Inflammatory macrophage treated with lipopolysaccharide for 4 hours (primary cell): ENCODE data around the gene SLC16A3.
"Not testable (repeated sequence)": the region's sequence is repeated elsewhere in the genome, so short reads cannot be mapped to it uniquely, and the experiment has no call there.

Experiments
- DNase-seq: peaks from one replicate; pipeline ENCODE4 v3.0.0-alpha.2; 2020

SLC16A3 gene

DNA sequence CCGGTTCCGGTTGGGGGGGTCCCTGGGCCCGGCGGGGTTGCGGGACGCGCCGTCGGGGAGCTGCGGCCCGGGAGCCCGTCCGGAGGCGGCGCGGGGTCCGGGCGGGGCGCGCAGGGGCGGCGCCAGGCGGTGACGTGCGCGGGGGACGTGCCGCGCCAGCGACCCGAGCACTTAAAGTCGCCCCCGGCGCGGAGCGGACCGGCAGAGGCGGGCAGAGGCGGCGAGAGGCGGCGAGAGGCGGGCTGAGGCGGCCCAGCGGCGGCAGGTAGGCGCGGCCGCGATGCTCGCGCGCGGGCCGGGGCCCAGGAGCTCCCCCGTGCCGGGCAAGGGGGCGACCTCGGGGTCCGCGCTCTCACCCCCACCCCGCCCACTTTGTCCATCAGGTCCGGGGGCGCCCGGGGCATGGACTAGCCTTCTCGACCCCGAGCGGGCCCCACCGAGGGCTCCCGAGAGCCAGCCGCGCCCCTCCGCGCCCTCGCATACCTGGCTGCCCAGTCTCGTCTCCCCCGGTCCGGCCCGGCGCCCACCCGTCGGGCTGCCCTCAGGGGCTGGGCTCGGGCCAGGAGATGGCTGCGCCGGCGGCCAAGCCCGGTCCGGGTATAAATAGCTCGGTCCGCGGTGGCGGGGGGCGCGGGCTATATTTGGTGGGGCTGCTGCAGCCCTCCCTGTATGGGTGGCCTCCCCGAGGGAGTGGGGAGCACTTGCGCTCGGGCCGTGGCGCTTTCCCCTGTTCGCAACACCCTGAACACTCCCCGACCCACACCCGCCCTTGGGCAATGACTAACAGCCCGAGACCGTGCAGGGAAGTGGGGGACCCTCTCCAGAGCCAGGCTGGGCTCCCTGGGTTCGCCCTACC lies at the start of gene SLC16A3:
Gene SLC16A3 (plus strand): TSS at position 201 of the 856 bp plus-strand sequence. CDS start 6,967 bp downstream, outside the sequence.
- peak; percentile 81 for DNase-seq

DNA sequence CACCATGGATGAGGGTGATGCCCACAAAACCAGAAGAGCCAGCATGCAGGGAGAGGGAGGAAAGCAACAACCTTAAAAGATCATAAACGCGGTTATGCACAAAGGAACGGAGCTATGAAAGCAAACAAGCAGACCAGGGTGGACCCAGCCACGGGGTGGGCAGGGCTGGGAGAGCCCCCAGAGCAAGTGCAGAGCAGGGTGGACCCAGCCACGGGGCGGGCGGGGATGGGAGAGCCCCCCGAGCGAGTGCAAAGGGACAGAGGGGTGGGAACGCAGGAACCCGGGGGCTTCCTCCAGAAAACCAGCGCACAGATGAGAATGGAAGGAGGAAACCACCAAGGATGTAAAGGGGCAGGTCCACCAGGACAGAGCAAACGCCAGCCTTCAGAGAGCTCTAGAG lies 49.4 kb upstream of the SLC16A3 start:
- no peak for DNase-seq

DNA sequence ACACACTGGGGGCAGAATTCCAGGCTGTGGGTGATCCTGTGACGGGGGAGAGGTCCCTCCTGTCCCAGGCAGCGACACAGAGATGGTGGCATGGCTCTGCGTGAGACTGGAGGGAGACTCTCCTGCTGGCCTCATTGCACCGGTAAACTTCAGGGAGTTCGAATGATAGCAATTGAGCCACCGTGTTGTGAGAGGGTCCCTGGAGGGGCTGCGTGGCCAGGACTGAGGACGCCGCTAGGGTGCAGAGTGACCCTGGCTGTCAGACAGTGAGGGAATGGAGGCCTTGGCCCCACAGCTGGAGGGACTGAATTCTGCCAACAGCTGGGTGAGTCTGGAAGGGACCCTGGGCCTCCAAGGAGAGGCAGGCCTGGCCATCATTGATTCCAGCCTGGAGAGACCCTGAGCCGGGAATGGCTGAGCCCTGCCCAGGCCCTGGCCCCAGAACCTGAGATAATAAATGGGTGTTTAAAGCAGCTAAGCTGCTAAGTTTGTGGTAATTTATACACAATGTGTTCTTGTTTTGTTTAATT lies 48.8 kb upstream of the SLC16A3 start:
- DNase-seq, result no peak

DNA sequence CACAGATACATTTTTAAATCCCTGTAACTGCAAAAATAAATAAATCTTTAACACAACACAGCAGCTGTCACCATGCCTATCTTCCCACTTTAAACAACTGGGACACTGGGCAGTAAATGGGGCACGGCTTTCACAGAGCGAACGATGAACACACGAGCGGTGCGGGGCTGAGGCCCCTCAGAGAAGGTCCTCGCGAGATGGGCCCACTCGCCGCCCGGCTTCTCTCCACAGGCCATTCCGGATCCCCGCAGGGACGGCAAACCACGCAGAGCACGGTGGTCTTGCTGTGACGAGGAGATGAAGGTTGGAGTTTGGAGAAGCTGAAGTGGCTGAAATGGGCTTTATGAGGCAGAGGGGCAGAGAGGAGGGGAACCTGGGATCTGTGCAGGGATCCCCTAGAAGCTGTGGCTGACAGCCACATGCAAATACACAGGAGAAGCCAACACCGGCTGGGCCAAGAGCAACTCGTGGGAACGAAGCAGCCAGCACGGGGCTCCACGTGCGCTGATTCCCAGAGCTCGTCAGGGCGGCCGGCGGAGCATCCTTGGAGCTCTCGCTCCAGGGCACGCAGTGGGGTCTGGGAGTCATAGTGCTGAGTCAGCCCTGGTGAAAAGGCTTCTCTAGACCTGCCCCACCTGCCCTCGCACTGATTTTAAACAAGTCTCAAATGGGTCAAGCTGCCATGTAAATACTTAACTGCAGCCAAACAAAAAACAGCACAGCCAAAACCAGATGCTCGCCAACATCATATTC lies 47.9 kb upstream of the SLC16A3 start:
- no peak for DNase-seq

DNA sequence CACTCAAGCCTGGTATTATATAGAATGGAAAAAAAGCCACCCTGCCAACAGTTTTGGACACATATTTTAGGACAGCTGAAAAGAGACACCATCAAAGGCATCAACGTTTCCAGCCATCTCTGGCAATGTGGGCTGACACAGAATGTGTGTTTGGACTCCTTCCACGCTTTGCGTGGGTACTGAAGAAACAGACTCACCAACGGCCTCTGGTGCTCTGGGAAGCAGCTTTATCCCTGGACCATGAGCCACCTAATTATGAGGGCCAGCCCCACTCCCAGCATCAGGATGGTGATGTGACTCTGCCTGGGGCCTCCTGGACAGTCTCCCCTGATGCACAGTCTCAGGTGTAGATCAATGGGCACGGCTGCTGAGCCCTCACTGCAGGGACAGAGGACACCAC lies 44.1 kb upstream of the SLC16A3 start:
- no peak for DNase-seq

DNA sequence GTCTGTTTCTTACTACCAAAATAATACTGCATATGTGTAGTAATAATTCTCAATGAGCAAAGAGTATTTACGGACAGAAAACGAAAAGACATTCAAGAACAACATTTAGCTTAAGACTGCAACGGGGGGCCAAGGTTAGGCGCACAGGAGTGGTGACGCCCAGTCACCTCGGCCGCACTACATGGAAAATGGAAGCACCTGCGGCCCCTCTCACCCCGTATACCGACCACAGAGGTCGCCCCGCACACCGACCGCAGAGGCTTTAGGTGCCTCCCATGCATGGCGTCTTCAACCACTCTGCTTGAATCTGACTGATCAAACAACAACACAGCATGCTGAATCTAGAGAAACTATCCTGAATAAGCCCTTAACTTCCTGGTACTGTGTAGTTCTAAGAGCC lies 42.6 kb upstream of the SLC16A3 start:
- DNase-seq, result no peak

DNA sequence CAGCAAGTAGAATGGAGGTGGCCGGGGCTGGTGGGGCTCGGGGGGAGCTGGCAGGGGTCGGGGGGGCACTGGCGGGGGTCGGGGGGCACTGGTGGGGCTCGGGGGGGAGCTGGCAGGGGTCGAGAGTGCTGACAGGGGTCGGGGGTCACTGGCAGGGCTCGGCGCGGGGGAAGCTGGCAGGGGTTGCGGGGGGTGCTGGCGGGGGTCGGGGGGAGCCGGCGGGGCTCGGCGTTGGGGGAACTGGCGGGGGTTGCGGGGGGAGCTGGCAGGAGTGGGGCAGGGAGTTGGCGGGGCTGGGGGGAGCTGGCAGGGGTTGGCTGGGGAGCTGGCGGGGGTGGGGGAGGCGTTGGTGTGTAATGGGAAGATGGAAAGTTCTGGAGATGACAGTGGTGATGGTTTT lies 41.3 kb upstream of the SLC16A3 start:
- no peak for DNase-seq

DNA sequence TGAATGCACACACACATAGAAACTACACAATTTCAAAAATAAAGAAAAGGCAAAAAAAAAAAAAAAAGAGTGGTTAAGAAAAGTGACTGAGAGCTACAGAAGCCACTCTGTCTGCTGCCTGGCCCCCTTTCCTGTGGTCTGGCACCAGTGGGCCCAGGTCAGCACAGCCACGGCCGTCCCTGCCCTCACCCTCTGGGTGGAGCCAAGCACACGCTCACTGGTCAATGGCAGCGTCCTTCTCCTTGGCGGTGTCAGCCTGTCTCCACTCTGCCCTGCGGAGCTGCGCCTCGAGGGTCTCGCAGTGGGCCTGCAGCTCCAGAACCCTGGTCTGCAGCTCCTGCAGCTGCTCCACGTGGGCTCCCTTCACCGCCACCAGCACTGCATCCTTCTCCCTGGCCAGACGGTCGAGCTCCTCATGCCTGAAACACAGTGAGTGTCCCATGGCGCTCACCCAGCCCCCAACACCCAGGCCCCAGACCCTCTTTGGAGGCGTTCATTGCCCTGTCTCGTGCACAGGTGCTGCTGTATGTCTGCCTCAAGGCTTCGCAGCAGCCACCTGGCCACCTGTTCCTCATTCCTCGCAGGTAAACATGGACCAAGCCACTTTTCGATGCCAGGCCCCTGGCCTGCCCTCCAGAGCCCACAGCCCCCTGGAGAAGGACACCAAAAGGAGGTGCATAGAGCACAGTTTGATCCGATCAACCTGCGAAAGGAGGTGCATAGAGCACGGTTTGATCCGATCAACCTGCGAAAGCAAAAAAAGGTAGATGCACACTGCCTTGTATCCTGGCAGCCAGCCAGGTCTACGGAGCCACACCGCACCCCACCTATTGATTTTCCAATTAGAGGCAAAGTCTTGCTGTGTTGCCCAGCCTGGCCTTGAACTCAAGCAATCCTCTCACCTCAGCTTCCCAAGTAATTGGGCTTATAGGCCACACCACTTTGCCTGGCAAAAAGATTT lies 40.6 kb upstream of the SLC16A3 start:
- DNase-seq, result no peak

DNA sequence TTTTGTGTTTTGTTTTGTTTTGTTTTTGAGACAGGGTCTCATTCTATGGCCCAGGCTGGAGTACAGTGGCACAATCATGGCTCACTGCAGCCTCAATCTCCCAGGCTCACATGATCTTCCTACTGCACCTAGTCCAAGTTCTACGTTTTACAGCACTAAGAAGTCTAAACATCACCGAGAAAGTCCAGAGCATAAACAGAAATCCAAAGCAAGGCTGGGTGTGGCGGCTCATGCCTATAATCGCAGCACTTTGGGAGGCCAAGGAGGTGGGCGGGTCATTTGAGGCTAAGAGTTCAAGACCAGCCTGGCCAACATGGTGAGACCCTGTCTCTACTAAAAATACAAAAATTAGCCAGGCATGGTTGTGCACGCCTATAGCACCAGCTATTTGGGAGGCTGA lies 35.8 kb upstream of the SLC16A3 start:
- DNase-seq, result not testable (repeated sequence)

DNA sequence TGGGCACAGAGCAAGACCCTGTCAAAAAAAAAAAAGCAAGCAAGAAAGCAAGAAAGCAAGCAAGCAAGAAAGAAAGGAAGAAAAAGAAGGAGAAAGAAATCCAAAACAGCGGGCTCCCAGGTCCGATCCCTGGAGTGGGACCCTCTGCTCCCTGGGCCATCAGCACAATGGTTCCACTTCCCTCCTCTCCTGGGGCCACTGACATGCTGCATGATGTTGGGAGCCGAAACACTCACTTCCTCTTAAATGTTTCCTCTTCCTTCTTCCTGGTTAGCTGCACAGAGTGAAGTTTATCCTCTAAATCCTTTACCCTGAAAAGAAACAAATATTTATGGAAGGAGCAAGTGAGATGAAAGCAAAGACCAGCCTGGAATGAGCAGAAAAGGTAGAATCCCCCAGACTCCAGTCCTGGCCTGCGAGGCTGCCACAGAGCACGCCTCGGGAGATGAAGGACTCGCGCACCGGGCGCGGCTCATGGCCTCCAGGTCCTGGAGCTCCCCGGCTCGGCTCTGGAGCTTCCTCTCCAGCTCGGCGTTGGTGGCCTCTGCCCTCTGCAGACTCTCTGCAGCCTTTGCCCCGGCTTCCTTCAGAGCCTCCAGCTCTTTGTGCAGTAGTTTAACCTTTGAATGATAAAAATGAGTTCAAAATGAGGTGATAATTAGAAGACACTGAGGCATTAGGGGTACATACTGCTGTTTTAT lies 35.2 kb upstream of the SLC16A3 start:
- DNase-seq, result peak; percentile 76

DNA sequence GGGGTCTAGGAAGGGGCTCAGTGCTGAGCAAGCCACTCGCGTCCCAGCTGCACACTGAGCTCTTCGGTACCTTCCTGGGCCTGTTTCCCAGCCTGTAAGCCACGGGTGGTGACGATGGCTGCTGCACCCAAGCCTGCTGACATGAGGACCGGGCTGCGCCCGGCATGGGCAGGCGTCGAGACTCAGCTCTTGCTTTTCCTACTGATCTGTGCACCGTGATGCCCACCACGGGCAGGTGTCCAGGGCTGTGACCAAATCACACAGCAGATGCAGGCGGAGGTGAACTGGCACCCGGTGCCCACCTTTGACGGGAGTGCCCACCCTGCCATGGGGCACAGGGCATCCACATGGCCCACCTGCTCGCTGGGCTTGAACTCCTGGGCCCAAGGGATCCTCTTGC lies 34.1 kb upstream of the SLC16A3 start:
- no peak for DNase-seq

DNA sequence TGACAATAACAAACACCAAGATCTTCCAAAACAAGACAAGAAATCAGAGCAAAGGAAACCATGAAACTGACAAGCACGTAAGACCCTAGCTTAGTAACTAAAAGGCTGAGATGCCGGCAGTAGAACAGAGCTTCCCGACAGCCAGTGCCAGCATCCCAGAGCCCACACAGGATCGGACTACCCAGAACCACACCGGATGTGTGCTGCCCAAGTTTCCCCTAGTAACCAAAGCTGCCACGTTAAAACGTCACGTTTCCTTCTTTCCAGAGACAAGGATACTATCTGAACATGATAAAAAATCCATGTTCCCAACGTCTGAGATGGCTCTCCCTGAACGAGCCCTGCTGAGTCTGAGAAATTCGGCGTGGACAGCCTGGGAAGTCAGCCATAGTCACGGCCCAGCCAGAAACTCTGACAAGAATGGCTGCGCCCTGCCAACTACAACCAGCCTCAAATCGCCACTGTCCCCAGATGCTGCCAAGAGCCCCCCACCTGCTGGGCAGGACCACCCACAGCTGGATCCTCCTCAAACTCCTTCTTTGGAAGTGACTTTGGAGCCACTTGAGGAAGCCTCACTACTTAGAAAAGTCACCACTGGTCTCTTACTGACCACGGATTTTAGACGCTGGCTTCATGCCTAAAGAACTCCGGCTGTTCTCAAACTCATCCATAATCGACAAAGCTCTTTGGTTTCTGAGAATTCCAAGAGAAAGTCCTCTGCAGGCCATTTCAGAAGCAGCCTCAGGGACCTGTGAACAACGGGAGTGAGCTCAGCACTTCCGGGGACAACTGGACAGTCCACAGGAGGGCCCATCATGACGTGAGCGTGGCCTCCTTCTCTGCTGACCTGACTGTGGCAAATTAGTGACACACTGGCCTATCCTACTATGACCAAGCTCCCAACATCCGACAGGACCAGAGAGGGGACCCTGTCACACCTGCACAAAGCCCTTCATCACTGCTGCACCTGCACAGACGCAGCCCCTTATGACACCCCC lies 32.9 kb upstream of the SLC16A3 start:
- DNase-seq, result no peak

DNA sequence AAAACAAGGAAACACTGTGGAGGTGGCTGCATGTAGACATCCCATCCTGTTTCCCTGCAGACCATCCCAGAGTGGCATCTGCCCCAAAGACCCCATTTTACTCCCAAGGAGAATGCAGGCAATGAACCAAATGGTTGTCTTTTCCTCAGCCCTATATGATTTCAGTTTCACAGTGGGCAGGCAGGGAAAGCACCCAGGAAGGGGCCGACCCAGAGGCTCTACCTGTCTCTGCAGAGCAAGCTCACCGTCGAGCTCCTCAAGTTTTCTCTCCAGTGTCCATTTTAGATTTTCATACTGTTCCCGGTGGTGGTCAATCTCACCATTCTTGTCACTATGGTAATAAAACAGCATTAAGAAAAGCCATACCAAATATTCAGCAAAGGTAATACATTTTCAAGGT lies 30.8 kb upstream of the SLC16A3 start:
- no peak for DNase-seq

DNA sequence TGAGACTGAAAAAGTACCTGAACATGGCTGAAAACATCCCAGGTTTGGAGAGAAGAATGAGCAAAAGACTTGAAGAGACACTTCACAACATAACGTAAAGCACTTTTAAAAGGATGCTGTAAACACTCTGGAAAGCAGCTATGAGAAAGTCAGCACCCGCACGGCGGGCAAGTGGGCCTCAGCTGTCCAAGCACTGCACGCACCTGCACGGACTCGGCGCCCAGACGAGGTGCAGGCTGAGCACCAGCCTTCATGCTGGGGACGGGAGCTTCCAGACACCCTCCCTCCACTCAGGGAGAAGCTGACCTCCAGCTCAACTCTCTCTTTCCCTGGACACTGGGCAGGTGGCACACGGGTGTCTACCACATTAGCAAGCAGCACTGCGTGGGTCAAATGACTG lies 29.3 kb upstream of the SLC16A3 start:
- no peak for DNase-seq

DNA sequence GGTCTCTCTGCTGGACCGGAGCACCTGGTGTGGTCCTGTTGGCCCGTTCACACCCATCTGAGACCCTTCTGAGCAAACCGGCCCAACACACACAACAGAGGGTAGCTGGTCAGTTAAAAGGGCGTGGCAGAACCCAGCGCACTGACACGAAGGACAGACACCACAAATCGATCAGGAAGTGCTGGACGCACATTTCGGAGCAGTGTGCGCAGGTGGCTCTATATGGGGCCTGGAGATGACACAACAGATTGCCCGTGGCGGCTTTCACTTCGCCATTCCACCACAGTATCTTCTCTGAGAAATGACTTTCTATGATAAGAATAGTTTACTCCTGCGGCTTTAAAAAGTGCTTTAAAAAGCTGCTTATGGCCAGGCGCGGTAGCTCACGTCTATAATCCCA lies 28.7 kb upstream of the SLC16A3 start:
- DNase-seq, result no peak

DNA sequence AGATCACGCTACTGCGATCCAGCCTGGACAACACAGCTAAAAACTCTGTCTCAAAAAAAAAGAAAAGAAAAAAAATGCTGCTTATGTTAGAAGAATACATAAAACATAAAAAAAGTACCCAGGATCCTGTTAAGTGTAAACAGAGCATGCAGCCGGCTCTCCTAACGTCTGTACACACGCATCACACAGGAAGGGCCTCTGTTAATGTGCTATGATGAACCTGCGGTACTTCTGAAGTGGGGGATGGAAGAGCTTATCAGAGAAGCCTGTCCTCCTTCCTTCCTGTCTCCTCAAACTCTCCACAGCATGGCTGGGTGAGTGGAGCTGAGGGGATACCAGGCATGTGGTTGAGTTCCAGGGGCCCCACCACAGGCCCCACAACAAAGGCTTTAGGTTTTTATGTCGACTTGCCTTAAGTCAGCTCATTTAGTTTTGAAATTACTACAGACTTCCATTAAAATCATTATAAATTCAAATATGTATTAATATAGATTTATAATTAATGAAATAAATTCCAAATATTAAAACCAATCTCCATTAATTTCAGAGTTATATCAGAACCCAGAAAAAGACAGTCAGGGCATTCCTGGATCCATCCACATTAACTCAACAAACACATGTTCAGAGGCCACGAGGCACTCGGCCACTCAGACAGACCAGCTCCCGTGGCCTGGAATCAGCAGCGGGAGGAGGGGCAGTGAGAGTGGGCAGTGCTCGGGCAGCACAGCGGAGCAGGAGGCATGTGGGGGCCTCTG lies 27.9 kb upstream of the SLC16A3 start:
- no peak for DNase-seq

DNA sequence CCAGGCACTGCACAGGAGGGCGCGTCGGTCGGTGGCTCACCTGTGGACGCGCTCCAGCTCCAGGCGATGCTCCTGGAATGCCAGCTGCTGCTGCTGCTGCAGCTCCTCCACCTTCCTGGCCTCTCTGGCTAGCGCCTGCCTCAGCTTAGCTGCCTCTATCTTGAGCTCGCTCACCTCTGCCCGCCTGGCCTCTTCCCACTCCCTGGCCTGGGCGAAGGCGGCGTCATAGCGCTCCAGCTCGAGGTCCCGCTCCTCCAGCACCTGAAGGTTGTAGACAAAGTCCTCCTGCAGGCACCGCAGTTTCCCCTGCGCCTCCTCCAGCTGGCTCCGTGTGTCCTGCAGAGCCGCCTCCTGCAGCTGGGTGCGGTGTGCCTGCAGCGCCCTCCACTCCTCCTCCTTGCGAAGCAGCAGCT lies 27.3 kb upstream of the SLC16A3 start:
- DNase-seq, result no peak

DNA sequence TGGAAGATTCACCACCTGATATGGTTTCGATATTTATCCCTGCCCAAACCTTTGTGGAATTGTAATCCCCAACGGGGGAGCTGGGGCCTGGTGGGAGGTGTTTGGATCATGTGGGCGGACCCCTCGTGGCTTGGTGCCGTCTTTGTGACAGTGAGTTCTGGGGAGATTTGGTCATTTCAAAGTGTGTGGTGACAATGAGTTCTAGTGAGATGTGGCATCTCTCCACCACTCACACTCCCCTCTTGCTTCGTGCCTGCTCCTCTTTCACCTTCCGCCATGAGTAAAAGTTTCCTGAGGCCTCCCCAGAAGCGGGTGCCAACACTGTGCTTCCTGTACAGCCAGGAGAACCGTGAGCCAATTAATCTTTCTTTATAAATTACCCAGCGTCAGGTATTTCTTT lies 25.9 kb upstream of the SLC16A3 start:
- DNase-seq, result no peak

DNA sequence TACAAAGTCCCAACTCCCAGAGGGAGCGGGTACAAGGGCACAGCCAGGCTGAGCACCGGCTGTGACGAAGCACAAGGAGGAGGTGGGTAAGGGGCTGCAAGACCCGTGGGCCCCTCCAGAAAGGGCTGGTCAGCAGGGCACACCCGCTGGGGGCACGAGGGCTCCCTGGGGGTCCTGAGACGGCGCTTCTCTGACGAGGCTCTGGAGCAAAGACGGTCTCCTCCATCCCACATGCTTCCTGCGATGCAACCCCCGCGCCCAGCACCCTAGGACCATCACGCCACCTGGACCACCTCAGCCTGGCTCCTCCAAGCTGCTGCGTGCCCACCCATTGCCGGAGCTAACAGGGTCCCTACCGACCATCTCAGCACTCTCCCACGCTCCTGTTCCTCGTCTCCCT lies 24.9 kb upstream of the SLC16A3 start:
- DNase-seq, result no peak
